Panc1 (cell line): Measurements from ENCODE around the gene APEX1. TPM values are rescaled to one million over a fixed set of nuclear protein-coding genes. Genes with fewer than 3 reads are reported as not detected.

Source experiments
- ATAC-seq: fragments of 200-7000 bp; cut with Tn5 transposase; 2 replicates; pipeline ENCODE4 v1.9.1; 2020; ENCODE audit warnings: mild to moderate bottlenecking, moderate library complexity
- BruUV-seq: library from RNA; stranded (reverse); fragments of 400-500 nt; replicated peaks from 2 replicates; lab custom pipeline; 2021; lab: Mats Ljungman, UMichigan
- CTCF ChIA-PET: fragments of 300-600 bp; sonication (Branson Sonifier 250); formaldehyde crosslinking; loops from one replicate; lab custom pipeline; 2022; ENCODE audit warnings: antibody characterized with exemption; lab: Charles Lee
- POLR2A ChIA-PET: fragments of 300-600 bp; sonication (Branson Sonifier 250); formaldehyde crosslinking; loops from one replicate; lab custom pipeline; 2022; ENCODE audit warnings: antibody characterized with exemption; lab: Charles Lee
- DNase-seq: peaks from one replicate; pipeline ENCODE4 v3.0.0-alpha.2; 2010; ENCODE audit warnings: low read depth, low spot score
- H3K27ac ChIP-seq: 2 replicates; pipeline ENCODE4 v1.5.1; 2011; ENCODE audit warnings: mild to moderate bottlenecking, low read length, inconsistent platforms
- H3K27me3 ChIP-seq: fragments of 200-500 bp; sonication (Bioruptor generic); 2 replicates; pipeline ENCODE4 v1.6.0; 2014; ENCODE audit warnings: low read length, inconsistent platforms; ENCODE audit not compliant: control insufficient read depth, insufficient read depth
- H3K36me3 ChIP-seq: fragments of 200-500 bp; sonication (Bioruptor generic); 2 replicates; pipeline ENCODE4 v1.5.1; 2014; ENCODE audit warnings: inconsistent platforms, mild to moderate bottlenecking, low read length, moderate library complexity; ENCODE audit not compliant: control insufficient read depth, insufficient read depth
- H3K4me1 ChIP-seq: 2 replicates; pipeline ENCODE4 v1.5.1; 2011; ENCODE audit warnings: inconsistent platforms, mild to moderate bottlenecking, low read length, moderate library complexity; ENCODE audit not compliant: control insufficient read depth, insufficient read depth
- H3K4me3 ChIP-seq, 2 experiments: 2 replicates each; pipeline ENCODE4 v1.5.1; 2011 to 2012; ENCODE audit warnings: low read depth in 2 of 2, low read length in 2 of 2, mild to moderate bottlenecking in 2 of 2, inconsistent platforms in 1 of 2, moderate library complexity in 1 of 2
- H3K9me3 ChIP-seq: fragments of 200-500 bp; sonication (Bioruptor generic); 2 replicates; pipeline ENCODE4 v1.5.1; 2014; ENCODE audit warnings: low read depth, mild to moderate bottlenecking, inconsistent platforms, low read length, moderate library complexity; ENCODE audit not compliant: control insufficient read depth, insufficient read depth
- CTCF ChIP-seq: fragments of 450-650 bp; IDR thresholded peaks from 2 replicates; pipeline ENCODE4 v1.5.1; 2017; ENCODE audit warnings: mild to moderate bottlenecking
- POLR2AphosphoS5 ChIP-seq: IDR thresholded peaks from 2 replicates; pipeline ENCODE4 v1.6.1; 2012; ENCODE audit warnings: mild to moderate bottlenecking, low read depth, low read length, moderate library complexity
- REST ChIP-seq, 2 experiments: IDR thresholded peaks; 2 replicates each; pipeline ENCODE4 v1.6.1; 2011 to 2012; ENCODE audit warnings: low read depth in 2 of 2, control low read depth in 1 of 2, low read length in 1 of 2, mild to moderate bottlenecking in 1 of 2, moderate library complexity in 1 of 2; ENCODE audit not compliant: insufficient read depth in 1 of 2
- SIN3A ChIP-seq: IDR thresholded peaks from 2 replicates; pipeline ENCODE4 v1.6.1; 2012; ENCODE audit warnings: low read depth, mild to moderate bottlenecking, low read length, moderate library complexity, borderline replicate concordance; ENCODE audit not compliant: insufficient read depth
- TCF7L2 ChIP-seq: IDR thresholded peaks from 2 replicates; pipeline ENCODE4 v1.6.1; 2011; ENCODE audit warnings: mild to moderate bottlenecking, low read depth, low read length, inconsistent platforms
- in situ Hi-C: cut with HindIII; loops from 2 replicates; pipeline ENCODE4 v1.10.0; 2016; ENCODE audit warnings: low sequenced_read_pairs, low pct_unique_long_range_greater_than_20kb
- intact Hi-C: fragments of 100-400 bp; cut with micrococcal nuclease; formaldehyde crosslinking; loops from one replicate; pipeline ENCODE4 v1.10.0; 2022; ENCODE audit not compliant: unreplicated experiment
- total RNA-seq: library from RNA; stranded (reverse); gene quantifications from one replicate; pipeline ENCODE4 v1.2.1, GENCODE V29; 2021; ENCODE audit not compliant: unreplicated experiment

APEX1 gene
- total RNA-seq, 1 experiment from 2014 or later = 163 TPM

DNA sequence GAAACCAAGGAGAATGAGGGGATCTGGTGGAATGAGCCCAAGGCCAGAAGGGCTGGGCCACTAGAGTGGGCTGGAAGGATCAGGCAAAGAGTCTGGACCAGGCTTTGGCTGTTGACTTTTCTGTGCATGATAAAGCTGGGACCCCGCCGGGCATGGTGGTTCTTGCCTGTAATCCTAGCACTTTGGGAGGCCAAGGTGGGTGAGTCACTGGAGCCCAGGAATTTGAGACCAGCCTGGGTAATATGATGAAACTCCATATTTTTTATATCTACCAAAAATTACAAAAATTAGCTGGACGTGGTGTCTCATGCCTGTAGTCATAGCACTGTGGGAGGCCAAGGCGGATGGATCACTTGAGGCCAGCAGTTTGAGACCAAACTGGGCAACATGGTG, 18.7 kb upstream of the APEX1 start:
- ATAC-seq (no peak), DNase-seq (no peak)
- POLR2A ChIA-PET = no interaction called here
- intact Hi-C loops = no loop called here
- no peak overlapping the region for H3K27ac ChIP-seq
- no peak overlapping the region for H3K4me3 ChIP-seq
- no peaks in the 10 kb centered on the region for H3K4me1 ChIP-seq
- no TSS peak for BruUV-seq
- no peaks in the 10 kb centered on the region for H3K27me3 ChIP-seq
- TF ChIP-seq CTCF (no peak), TCF7L2 (no peak), REST (IDR thresholded peaks at IDR 0.05; ENCODE audit: insufficient read depth in 1 of 2, low read depth in 2 of 2, low read length in 1 of 2) (no peak), POLR2AphosphoS5 (no peak), SIN3A (no peak)
- H3K36me3 ChIP-seq = no peaks in the 10 kb centered on the region
- H3K9me3 ChIP-seq = no peaks in the 10 kb centered on the region
- CTCF ChIA-PET = no interaction called here
- in situ Hi-C loops = no loop called here

DNA sequence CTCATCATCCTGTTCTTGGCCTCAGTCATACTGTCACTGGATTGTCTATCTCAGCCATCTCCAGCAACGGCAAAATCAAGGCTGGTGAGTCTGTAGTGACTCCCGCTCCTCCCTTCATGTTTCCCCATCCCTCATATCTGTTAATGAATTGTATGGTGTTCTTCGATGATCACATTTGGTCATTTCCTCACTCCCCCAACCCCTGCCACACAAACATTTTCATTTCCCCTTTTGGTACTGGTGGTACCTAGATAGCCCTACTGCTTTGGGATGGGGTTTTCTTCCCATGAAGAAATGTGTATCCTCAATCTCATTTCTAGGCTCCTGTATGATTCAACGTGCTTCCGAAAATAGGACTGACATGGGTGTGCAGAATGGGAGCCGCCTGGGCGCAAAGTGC, 16.4 kb upstream of the APEX1 start:
- no peak overlapping the region for H3K27ac ChIP-seq
- no peaks in the 10 kb centered on the region for H3K27me3 ChIP-seq
- ChIA-PET POLR2A (no interaction called here), CTCF (no interaction called here)
- TF ChIP-seq SIN3A (no peak), CTCF (no peak), REST (IDR thresholded peaks at IDR 0.05; ENCODE audit: insufficient read depth in 1 of 2, low read depth in 2 of 2, low read length in 1 of 2) (no peak), TCF7L2 (no peak), POLR2AphosphoS5 (no peak)
- H3K4me3 ChIP-seq = no peak overlapping the region
- no peaks in the 10 kb centered on the region for H3K9me3 ChIP-seq
- in situ Hi-C loops (no loop called here), intact Hi-C loops (no loop called here)
- BruUV-seq = no TSS peak
- no peaks in the 10 kb centered on the region for H3K4me1 ChIP-seq
- DNase-seq = no peak
- ATAC-seq = no peak
- H3K36me3 ChIP-seq = no peaks in the 10 kb centered on the region
